Activated CD8-positive, alpha-beta memory T cell treated with anti-CD3 and anti-CD28 coated beads for 24 hours (primary cell): ENCODE measurements around the gene HAGHL.

Experiments
- DNase-seq: peaks from one replicate; pipeline ENCODE4 v3.0.0-alpha.2; 2020

The HAGHL gene, protein sequence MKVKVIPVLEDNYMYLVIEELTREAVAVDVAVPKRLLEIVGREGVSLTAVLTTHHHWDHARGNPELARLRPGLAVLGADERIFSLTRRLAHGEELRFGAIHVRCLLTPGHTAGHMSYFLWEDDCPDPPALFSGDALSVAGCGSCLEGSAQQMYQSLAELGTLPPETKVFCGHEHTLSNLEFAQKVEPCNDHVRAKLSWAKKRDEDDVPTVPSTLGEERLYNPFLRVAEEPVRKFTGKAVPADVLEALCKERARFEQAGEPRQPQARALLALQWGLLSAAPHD

DNA sequence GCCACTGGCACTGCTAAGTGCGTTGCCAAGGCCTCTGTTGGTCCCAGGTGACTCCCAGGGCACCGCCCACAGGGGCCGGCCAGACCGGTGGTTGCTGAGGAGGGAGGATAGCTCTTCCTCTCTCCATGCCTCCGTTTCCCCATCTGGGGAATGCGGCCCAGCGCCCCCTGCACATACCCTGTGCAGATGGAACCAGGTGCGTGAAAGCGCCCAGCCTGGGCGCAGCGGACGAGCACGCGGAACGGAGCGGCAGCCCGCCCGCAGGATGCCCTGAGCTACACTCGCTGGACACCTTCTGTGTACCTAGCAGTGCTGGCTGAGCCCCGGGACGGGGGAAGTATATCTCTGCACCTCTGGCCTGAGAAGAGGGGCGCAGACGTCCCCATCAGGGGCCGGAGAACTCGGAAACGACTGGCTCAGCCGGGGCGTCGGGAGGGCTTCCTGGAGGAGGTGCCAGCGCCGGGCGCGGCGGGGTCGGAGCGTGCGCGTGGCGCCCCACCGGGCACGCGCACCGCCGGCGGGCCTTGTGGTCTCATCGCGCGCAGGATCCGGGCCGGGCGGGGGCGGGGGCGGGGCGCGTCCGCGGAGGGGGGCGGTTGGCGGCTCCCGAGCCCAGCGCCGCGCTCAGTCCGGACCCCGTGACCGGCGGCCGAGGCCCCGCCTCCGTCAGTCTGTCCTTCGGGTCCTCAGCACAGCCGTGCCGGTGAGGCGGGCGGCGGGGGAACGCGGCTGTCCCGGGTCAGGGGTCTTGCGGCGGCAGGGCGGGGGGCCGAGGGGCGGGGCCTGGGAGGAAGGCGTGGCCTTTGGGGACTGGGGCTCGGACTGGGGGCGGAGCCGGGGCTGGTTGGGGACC lies at the start of gene HAGHL, which contains the start of gene CCDC78:
TSS of gene HAGHL (plus strand) at position 669 of the 853 bp plus-strand sequence. CDS start 404 bp downstream, outside the sequence.
TSS of gene CCDC78 (minus strand) at position 6 of the 853 bp plus-strand sequence. CDS start 76 bp downstream, outside the sequence.
- peak; percentile 88 for DNase-seq

DNA sequence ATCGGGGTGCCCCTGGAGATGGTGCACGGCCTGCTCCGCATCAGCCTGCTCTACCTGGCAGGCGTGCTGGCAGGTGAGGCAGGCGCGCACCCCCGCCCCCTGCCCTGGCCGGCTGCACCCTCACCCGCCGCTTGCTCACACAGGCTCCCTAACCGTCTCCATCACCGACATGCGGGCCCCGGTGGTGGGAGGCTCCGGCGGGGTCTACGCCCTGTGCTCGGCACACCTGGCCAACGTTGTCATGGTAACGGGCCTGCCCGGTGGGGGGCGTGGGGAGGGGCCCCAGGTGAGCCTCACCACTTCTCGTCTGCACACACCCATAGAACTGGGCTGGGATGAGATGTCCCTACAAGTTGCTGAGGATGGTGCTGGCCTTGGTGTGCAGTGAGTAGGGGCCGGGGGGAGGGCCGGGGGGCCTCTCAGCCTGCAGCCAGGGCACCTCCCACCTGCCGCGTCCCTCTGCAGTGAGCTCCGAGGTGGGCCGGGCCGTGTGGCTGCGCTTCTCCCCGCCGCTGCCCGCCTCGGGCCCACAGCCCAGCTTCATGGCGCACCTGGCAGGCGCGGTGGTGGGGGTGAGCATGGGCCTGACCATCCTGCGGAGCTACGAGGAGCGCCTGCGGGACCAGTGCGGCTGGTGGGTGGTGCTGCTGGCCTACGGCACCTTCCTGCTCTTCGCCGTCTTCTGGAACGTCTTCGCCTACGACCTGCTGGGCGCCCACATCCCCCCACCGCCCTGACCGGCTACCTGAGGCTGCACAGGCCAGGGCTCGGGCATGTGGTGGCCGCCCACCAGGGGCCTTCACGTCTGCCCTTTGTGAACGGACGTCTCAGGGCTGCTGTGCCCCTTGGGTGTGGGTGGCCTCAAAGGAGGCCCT lies 49.4 kb upstream of the HAGHL start:
- DNase-seq = no peak

DNA sequence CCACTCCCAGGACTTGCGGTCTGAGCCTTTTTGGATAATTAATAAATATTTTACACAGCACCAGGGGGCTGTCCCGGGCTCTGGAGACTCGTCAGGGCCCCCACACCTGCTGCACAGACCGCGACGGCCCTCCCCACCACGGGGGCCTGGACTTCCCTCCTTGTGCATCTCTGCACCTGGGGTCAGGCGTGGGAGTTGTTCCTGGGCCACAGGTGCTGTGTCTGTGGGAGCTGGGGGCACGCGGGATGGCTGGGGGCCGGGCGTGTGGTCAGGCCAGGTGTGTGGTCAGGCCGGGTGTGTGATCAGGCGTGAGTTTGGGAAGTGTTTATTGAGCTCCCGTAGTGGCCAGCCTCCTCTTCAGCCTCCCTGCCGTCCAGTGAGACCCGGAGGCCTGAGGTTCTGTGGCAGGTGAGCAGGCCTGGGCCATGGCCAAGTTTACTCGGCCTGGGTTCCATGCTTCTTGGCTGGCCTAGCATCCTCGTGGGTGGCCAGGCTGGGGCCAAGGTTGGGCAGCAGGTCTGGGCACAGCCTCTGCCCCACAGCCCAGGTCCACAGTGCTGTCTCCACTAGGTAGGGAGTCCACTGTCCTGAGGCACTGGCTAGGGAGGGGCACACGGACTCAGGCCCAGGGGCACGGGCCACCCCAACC lies 48.6 kb upstream of the HAGHL start:
- DNase-seq = no peak

DNA sequence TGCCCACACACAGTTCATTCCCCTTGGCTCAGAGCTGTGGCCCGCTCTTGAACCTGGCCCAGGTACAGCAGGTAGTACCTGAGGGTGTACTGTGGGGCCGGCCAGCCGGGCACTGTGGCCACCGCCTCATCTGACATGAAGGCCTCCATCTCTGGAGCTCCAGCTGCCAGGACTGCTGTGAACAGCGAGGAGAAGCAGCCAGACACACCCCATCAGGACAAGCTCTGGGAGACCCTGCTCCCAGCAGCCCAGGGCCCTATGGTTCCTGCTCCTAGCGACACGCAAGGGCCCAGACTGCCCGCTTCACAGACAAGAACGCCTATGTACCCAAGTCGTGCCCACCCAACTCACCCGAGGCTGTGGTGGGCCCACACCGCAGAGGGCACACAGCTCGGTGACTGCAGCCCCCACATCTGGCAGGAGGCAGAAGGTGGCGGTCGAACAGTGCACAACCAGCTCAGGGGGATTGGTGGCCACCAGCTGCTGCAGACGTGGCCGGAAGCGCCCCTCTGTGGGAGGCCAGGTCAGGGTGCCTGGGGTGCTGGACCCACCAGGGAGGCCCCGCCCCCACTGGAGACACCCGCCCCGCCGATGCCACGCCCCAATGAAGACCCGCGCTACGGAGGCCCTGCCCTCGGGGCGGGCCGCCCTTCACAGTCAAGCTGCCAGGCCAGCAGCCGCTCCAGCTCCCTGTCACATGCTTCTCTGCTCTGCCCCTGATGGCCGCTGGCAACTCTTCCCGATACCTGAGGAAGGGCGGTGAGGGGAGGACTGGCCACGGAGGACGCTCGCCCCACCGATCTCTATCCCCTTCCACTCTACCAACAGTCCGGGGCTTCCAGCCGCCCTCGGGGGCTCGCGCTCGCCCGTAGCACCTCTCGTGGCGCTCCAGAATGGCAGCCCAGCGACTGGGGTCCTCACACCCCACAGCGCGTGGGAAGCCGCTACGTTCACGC lies 47.8 kb upstream of the HAGHL start:
- no peak for DNase-seq

DNA sequence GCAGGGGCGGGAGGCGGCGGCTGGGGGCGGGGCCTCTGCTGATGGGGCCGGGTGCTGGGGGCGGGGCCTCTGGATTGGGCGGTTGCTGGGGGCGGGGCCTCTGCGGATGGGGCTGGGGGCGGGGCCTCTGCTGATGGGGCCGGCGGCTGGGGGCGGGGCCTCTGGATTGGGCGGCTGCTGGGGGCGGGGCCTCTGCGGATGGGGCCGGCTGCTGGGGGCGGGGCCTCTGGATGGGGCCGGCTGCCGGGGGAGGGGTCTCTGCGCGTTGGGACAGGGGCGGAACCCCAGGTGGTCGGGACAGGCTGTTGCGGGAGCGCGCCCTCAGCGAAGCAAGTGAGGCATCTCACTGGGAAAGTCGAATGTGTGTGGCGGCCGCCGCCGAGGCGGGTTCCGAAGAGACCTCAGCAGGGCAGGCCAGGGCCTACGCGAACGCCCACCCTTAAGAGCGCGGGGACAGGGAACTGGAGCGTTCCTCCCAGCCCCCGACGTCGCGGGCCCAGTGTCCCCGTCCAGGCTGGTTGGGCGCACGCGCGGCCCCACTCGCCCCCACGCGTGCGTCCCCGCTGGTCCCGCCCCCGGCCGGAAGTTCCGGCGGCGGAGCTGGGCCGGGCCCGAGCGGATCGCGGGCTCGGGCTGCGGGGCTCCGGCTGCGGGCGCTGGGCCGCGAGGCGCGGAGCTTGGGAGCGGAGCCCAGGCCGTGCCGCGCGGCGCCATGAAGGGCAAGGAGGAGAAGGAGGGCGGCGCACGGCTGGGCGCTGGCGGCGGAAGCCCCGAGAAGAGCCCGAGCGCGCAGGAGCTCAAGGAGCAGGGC lies 46.9 kb upstream of the HAGHL start, which contains the start of gene STUB1:
TSS of gene STUB1 (plus strand) at position 597 of the 811 bp plus-strand sequence. CDS start at position 713, 116 bp downstream.
- peak; percentile 94 for DNase-seq

DNA sequence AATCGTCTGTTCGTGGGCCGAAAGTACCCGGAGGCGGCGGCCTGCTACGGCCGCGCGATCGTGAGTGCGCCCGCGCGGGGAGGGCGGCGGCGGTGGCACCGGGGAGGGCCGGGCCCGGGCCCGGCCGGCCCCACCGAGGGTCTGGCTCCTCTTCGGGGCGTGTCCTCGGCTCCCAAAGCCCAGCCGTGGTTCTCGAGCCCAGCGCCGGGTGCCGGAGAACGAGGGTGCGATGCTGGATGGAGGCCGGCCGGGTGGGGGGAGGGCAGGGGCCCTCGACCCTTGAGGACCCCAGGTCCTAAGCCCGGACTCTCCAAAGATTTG lies 46.3 kb upstream of the HAGHL start:
- DNase-seq = no peak

DNA sequence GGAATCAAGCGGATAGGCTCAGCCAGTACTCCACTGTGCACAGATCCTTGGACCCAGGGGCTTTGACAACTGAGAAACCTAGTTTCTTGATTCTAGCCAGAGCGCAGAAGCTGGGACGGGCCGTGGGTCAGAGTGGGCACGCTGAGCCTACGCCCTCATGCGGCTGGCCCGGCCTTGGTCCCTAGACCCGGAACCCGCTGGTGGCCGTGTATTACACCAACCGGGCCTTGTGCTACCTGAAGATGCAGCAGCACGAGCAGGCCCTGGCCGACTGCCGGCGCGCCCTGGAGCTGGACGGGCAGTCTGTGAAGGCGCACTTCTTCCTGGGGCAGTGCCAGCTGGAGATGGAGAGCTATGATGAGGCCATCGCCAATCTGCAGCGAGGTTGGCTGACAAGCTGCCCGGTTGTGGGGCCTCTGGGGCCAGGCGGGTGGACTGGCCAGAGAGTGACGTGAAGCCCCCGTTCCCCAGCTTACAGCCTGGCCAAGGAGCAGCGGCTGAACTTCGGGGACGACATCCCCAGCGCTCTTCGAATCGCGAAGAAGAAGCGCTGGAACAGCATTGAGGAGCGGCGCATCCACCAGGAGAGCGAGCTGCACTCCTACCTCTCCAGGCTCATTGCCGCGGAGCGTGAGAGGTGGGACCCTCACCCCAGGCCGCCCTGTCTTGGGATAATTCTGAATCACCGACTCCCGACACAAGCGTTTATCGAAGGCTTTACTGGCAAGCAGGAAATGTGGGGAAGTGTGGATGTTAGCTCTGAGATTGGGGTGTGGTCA lies 45.8 kb upstream of the HAGHL start:
- DNase-seq = peak; percentile 70

DNA sequence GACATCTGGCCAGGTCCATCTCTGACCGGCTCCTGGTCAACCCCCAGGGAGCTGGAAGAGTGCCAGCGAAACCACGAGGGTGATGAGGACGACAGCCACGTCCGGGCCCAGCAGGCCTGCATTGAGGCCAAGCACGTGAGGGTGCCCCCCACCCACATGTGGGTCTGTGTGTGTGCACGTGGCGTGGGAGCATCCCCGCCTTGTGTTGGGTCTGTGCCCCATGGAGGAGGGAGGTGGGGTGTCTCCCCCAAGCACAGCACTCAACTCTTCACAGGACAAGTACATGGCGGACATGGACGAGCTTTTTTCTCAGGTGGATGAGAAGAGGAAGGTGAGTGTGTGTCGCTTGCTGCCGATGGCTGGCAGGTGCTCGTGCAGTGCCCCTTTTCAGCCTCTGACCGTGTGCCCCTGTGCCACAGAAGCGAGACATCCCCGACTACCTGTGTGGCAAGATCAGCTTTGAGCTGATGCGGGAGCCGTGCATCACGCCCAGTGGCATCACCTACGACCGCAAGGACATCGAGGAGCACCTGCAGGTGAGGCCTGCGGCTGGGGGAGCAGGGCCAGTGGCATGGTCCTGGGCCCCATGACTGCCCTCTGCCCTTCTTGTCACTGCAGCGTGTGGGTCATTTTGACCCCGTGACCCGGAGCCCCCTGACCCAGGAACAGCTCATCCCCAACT lies 45.0 kb upstream of the HAGHL start:
- DNase-seq = no peak

DNA sequence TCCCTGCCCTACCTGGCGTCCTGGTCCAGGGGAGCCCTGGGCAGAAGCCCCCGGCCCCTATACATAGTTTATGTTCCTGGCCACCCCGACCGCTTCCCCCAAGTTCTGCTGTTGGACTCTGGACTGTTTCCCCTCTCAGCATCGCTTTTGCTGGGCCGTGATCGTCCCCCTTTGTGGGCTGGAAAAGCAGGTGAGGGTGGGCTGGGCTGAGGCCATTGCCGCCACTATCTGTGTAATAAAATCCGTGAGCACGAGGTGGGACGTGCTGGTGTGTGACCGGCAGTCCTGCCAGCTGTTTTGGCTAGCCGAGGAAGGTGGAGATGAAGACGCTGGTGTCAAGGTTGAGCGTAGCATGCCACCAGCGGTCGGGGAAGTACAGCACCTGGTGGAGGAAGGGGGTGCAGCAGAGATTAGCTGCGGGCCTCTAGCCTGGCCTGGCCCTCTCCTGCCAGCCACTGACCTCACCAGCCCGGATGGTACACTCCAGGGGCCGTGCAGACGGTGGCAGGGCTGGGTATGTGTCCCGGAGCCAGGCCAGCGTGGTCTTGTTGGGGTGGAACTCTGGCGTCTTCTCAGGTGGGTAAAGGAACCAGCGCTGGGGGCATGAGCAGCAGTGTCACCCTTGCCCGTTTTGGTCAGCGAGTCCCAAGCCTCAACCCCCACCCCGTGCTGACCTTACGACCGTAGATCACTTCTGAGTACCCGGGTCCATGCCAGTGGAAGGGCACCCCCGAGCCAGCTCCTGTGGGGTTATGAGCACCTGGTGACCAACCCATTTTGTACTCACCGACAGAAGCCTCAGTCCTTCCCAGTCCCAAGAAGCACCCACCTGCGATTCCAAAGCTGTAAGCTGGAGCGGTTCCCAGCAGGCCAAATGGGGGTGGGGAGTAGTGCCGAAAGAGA lies 44.2 kb upstream of the HAGHL start:
- no peak for DNase-seq

DNA sequence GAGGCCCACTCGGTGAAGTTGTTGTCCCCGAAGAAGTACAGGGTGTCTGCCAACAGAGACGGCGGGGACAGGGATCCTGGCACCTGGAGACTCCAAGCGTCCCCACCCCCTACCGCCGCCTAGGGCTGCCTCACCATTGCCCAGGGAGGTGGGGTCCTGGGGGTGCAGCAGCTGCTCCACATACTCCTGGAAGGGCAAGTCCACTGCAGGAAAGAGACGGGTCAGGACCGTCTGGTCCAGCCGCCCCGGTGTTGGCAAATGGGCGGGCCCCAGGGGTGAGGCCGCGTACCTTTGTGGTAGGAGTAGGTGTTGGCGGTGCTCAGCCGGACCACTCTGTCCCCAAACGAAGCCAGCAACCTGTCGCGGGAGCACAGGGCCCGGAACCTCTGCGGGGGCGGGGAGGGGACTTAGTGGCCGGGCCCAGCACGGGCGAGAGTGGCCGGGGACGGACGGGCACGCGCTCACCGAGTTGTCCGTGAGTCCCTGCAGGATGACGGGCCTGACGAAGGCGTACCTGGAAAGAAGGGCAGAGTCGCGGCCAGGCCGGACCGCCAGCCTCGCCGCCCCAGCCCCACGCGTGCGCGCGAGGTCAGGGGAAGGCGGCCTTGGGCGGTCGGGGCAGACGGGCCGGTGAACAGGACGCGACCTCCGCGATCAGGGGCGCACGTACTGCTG lies 43.4 kb upstream of the HAGHL start:
- no peak for DNase-seq

DNA sequence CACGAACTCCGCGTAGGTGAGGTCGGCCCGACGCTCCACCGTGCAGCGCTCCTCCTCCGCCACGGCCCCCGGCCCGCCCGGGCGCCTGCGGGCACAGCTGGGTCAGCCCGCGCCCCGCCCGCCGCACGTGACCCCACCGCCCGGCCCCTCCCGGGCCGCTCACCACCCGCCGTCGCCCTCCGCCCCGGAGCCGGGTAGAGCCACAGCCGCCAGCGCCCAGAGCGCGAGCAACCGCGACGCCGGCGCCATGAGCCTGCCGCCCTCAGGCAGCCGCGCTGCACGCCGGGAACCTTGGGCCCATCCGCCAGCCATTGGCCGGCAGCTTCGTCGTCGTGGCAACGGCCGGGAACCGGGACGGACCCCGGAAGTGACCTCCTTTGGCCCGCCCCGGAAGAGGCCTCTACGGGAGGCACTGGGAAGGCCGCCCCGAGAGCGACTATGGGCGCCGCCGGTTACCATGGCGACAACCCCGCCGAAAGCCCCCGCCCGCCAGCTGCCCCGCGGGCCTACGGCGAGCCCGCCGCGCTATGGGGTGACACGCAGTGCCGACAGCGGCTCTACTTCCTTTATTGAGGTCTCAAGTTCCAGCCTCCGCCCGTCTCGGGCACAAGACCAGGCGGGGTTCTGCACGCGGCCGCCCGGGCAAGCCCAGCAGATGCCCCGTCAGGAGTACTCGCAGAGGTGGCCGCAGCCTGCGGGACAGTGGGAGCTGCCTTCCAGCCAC lies 42.7 kb upstream of the HAGHL start, which contains the start of gene JMJD8:
TSS of gene JMJD8 (minus strand) at position 264 of the 724 bp plus-strand sequence. CDS start at position 249, 15 bp downstream.
- DNase-seq = peak; percentile 98

DNA sequence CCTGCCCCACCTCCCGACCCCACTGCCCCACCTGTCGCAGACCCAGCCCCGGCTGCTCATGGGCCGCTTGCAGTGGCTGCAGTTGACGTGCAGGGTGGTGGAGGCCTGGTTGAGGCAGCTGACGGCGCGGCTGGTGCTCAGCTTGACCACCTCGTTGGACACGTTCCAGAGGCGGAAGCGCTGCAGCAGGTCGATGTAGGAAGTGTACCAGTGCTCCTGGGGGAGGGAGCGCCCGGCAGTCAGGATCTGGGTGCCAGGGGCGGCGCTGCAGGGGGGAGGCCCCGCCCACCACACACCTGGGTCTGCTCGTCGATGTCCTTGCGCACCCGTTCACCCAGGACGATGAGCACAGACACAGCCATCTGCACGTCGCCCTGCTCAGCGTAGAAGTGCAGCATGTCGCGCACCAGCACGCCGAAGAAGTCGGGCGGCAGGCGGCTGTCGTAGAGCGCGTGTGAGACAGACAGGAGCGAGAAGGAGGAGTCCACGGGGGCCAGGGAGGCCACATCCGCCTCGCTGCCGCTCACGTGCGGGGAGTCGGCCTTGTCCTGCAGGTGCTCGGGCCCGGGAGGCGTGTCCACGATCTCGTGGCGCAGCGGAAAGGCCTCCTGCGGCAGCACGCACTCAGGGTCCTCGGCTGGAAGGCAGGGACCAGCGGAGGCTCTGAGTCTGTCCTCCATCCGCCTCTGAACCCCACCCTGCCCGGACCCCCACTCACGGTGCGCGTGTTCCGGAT lies 41.8 kb upstream of the HAGHL start:
- DNase-seq = no peak

DNA sequence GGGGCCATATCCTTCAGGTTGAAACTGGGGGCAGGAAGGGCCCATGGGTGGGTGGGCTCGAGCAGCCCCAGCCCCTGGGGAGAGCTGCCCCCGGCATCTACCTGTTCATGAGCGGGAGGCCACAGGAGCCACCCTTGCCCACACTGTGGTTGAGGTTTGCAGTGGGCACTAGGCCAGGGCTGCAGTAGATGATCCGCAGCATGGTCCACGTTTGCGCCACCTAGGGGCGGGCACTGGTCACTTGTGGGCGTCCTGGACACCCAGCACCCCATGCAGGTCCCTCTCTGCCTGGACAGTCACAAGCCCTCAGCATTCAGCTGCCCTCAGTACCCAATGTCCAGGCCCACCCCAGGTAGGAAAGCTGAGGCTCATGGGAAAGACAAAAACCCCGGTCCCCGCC lies 40.9 kb upstream of the HAGHL start:
- no peak for DNase-seq

DNA sequence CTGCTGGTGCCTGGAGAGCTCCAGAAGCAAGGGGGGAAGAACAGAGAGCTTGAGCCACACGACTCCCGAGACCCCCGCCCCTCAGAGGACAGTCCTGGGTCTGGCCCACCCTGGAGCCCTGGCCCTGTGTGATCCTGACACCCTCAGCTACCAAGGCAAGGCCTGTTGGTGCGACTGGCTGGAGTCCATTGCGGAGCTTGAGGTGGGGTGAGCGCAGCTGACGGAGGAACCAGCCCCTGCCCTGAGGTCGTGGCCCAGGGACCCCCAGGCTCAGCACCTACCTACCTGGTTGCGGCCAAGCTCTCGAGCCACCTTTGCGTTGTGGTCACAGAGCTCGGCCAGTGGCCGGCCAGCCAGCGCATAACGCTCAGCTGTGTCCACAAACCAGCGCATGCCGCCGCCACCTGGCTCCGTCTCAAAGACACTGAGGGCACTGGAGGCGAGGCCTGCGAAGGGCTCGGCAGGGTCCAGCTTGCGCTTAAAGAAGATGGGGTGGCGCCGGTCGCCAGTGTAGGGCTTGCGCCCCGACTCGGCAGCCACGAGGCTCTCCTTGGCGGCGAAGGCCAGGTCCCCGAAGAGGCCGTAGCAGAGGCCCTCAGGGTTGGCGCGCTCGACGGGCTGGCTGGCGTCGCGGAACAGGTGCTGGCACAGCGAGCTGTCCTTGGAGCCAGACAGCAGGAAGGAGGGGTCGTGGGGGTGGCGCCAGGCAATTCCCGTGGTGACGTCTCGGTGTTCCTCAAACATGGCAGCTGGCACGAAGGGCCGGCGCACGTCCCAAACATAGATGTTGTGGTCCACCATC lies 40.2 kb upstream of the HAGHL start:
- DNase-seq = no peak

DNA sequence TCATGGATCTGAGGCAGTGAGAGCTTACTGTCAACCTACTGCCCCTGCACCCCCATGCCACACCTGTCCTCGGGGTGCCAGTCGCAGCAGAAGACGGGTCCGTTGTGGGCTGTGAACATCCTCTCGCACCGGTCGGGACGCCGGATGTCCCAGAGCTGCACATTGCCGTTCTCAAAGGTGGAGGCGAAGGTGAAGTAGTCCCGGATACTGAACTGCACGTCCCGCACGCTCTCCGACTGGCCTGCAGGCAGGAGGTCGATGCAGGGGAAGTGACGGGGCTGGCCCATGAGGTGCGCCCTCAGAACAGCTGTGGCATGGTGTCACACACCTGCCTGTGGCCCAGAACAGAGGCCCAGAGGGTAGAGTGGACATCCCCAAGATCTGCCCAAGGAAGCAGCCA lies 39.4 kb upstream of the HAGHL start:
- DNase-seq = no peak
